ENCODE data around the gene AP1G2.
A peak's percentile ranks its signal among the peaks of the same experiment; 100 is the strongest.

DNA sequence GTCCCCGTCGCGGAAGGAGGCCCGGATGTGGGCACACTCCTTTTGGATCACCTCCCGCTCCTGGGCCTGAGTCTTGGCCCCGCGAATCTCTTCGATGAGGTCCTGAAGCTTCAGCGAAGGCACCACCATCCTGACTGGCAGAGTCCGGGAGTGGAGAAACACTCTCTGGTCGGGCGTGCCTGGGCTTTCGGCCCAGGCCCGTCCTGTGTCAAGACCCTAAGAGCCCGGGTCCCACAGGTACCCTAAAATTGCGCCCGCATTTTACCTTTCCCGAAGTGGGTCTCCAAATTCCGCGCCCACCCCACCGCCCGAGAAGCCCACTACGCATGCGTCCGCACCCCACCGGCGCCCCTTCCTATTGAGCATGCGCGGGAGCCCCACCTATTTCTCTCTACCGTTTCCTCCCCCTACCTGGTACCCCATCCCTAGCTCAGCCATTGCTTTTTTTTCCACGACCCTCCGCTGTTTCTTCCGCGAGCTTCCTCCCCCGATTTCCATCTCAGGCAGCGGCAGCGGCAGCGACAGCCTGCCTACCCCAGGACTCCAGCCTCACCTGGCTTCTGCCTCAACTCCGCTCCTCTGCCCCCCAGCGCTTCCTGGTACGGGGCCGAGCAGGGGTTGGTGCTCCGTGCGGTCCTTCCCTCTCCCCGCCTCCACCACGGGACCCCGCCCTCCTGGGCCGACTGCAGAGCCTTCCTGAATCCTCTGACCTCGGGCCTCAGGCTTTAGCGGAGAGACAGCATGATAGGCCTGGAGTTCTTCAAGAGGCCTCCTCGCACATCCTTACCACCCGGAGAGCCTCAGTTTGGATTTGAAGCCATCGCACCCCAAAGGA, at the start of gene AP1G2:
- TF ChIP-seq, protein P1, sequence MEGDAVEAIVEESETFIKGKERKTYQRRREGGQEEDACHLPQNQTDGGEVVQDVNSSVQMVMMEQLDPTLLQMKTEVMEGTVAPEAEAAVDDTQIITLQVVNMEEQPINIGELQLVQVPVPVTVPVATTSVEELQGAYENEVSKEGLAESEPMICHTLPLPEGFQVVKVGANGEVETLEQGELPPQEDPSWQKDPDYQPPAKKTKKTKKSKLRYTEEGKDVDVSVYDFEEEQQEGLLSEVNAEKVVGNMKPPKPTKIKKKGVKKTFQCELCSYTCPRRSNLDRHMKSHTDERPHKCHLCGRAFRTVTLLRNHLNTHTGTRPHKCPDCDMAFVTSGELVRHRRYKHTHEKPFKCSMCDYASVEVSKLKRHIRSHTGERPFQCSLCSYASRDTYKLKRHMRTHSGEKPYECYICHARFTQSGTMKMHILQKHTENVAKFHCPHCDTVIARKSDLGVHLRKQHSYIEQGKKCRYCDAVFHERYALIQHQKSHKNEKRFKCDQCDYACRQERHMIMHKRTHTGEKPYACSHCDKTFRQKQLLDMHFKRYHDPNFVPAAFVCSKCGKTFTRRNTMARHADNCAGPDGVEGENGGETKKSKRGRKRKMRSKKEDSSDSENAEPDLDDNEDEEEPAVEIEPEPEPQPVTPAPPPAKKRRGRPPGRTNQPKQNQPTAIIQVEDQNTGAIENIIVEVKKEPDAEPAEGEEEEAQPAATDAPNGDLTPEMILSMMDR (IDR thresholded peaks at IDR 0.05): 0 out of 2 replicates have a peak, but pooled peaks have one; percentile 4
- peak; percentile 96 for TF ChIP-seq NRF1 (IDR thresholded peaks at IDR 0.05; ENCODE audit: low read depth, low read length)
- TF ChIP-seq EP300 (IDR thresholded peaks at IDR 0.05; ENCODE audit: borderline replicate concordance in 1 of 2, low read depth in 1 of 2, low read length in 1 of 2): no peak
- TF ChIP-seq, protein P2, sequence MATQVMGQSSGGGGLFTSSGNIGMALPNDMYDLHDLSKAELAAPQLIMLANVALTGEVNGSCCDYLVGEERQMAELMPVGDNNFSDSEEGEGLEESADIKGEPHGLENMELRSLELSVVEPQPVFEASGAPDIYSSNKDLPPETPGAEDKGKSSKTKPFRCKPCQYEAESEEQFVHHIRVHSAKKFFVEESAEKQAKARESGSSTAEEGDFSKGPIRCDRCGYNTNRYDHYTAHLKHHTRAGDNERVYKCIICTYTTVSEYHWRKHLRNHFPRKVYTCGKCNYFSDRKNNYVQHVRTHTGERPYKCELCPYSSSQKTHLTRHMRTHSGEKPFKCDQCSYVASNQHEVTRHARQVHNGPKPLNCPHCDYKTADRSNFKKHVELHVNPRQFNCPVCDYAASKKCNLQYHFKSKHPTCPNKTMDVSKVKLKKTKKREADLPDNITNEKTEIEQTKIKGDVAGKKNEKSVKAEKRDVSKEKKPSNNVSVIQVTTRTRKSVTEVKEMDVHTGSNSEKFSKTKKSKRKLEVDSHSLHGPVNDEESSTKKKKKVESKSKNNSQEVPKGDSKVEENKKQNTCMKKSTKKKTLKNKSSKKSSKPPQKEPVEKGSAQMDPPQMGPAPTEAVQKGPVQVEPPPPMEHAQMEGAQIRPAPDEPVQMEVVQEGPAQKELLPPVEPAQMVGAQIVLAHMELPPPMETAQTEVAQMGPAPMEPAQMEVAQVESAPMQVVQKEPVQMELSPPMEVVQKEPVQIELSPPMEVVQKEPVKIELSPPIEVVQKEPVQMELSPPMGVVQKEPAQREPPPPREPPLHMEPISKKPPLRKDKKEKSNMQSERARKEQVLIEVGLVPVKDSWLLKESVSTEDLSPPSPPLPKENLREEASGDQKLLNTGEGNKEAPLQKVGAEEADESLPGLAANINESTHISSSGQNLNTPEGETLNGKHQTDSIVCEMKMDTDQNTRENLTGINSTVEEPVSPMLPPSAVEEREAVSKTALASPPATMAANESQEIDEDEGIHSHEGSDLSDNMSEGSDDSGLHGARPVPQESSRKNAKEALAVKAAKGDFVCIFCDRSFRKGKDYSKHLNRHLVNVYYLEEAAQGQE (IDR thresholded peaks at IDR 0.05; ENCODE audit: low read depth, low read length): no peak
- no peak for TF ChIP-seq TCF12 (IDR thresholded peaks at IDR 0.05)
- no peak for TF ChIP-seq EZH2phosphoT487 (IDR thresholded peaks at IDR 0.05; ENCODE audit: borderline replicate concordance, low read depth)
- TF ChIP-seq, protein P3, sequence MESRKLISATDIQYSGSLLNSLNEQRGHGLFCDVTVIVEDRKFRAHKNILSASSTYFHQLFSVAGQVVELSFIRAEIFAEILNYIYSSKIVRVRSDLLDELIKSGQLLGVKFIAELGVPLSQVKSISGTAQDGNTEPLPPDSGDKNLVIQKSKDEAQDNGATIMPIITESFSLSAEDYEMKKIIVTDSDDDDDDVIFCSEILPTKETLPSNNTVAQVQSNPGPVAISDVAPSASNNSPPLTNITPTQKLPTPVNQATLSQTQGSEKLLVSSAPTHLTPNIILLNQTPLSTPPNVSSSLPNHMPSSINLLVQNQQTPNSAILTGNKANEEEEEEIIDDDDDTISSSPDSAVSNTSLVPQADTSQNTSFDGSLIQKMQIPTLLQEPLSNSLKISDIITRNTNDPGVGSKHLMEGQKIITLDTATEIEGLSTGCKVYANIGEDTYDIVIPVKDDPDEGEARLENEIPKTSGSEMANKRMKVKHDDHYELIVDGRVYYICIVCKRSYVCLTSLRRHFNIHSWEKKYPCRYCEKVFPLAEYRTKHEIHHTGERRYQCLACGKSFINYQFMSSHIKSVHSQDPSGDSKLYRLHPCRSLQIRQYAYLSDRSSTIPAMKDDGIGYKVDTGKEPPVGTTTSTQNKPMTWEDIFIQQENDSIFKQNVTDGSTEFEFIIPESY (IDR thresholded peaks at IDR 0.05; ENCODE audit: borderline replicate concordance, low read depth): peak; percentile 9; the same call in 1 of the 2 replicates
- peak; percentile 24 for TF ChIP-seq CHD2 (IDR thresholded peaks at IDR 0.05; ENCODE audit: low read length, partially characterized antibody)
- 0 out of 2 replicates have a peak, but pooled peaks have one; percentile 11 for TF ChIP-seq YY1 (IDR thresholded peaks at IDR 0.05; ENCODE audit: low read depth)
